ENCODE data around the gene NOVA1. TPM values are rescaled to one million over a fixed set of nuclear protein-coding genes. Genes with fewer than 3 reads are reported as not detected.

The NOVA1 gene
- total and polyA plus RNA-seq, 9 donors: 7.9 to 19.1 (median 12.2) TPM

DNA sequence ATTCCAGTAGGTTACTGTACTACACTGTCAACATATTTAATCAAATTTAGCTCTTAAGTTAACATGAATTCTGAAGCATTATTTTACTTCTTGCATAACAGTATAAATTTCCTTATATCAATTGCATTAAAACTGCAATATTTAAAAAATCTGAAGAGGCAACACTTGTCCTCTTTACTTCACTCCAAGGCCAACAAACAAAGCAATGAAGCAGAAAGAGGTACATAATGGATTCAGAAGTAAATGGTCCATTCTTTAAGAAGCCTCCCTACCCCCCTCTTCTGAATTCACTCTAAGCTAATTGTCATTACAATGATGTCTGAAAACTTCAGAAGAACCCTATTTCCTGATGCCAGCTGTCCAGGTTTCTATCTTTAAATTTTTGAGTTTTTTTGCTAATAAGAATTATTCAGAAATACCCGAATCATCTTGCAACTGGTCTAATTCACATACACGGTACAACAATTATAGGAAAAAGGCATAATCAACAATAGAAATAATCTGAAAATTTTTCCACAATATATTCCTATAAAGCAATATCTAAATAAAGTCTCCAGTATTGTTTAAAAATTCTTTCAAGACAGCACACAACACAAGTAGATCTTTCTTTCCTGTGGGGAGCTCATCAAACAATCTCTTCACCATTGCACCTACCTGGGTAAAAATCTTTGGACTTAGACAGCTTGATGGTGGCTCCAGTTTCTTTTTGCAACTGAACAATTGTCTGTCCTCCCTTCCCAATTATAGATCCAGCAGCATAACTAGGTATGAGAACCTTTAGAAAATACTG, 2.9 kb downstream of the NOVA1 start:
- H3K4me1 ChIP-seq (ENCODE audit: control insufficient read depth, insufficient read depth, low read length): no peaks in the 10 kb centered on the region
- H3K27ac ChIP-seq (ENCODE audit: low read length): no peak overlapping the region
- no peaks in the 10 kb centered on the region for H3K36me3 ChIP-seq (ENCODE audit: control insufficient read depth, insufficient read depth, low read length)
- no peaks in the 10 kb centered on the region for H3K27me3 ChIP-seq (ENCODE audit: control insufficient read depth, insufficient read depth, low read length)
- peak; percentile 27 for DNase-seq
- WGBS (ENCODE audit: insufficient coverage): no CpG with 5 or more reads among the region's 2 CpGs
- peak overlapping the region; percentile 21 for H3K4me3 ChIP-seq (ENCODE audit: low read length)
- no peaks in the 10 kb centered on the region for H3K9me3 ChIP-seq (replicated peaks; ENCODE audit: control insufficient read depth, low read depth, low read length)

DNA sequence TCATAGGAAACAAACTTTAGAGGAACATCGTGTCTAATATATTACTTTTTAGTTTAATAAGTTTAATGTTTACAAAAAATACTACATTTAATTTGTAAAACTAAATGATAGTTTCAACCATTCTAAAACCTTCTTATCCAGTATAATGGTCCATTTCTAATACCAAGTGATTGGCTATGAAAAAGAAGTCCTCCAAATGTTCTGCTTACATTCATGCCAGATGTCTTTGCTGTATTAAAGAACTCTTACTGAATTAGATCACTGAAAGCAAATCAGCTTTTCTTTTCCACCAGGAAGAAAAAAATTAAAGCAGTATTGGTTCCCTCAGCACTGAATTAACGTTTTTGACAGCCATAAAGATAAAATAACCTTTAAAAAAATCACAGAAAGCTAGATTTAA, 3.7 kb downstream of the NOVA1 start:
- Histone ChIP-seq H3K9me3 (replicated peaks; ENCODE audit: control insufficient read depth, low read depth, low read length) (no peaks in the 10 kb centered on the region), H3K4me1 (ENCODE audit: control insufficient read depth, insufficient read depth, low read length) (no peaks in the 10 kb centered on the region), H3K27ac (ENCODE audit: low read length) (no peak overlapping the region), H3K27me3 (ENCODE audit: control insufficient read depth, insufficient read depth, low read length) (no peaks in the 10 kb centered on the region), H3K36me3 (ENCODE audit: control insufficient read depth, insufficient read depth, low read length) (no peaks in the 10 kb centered on the region), H3K4me3 (ENCODE audit: low read length) (no peak overlapping the region)
- peak; percentile 77 for DNase-seq
- no CpG with 5 or more reads among the region's 2 CpGs for WGBS (ENCODE audit: insufficient coverage)

DNA sequence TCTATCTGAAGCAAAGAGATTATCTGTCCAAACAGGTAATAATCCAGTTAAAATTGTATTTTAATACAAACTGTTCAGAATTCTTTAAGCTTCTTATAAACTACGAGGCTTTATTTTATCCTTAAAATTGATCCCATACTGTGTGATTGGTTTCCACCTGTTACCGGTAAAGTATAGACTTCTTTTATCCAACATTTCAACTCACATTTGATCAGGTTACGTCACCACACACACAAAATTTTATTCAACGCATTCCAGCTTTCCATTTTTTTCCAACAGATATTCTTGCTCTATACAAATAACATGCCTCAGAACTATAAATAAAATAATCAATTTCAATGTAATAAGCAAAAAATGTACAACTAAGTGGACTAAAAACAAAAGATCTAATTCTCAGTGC, 4.5 kb downstream of the NOVA1 start:
- no peaks in the 10 kb centered on the region for H3K9me3 ChIP-seq (replicated peaks; ENCODE audit: control insufficient read depth, low read depth, low read length)
- no peaks in the 10 kb centered on the region for H3K27me3 ChIP-seq (ENCODE audit: control insufficient read depth, insufficient read depth, low read length)
- no peak overlapping the region for H3K4me3 ChIP-seq (ENCODE audit: low read length)
- no peak for DNase-seq
- no peak overlapping the region for H3K27ac ChIP-seq (ENCODE audit: low read length)
- no peaks in the 10 kb centered on the region for H3K36me3 ChIP-seq (ENCODE audit: control insufficient read depth, insufficient read depth, low read length)
- H3K4me1 ChIP-seq (ENCODE audit: control insufficient read depth, insufficient read depth, low read length): no peaks in the 10 kb centered on the region
- no CpG with 5 or more reads among the region's 4 CpGs for WGBS (ENCODE audit: insufficient coverage)

DNA sequence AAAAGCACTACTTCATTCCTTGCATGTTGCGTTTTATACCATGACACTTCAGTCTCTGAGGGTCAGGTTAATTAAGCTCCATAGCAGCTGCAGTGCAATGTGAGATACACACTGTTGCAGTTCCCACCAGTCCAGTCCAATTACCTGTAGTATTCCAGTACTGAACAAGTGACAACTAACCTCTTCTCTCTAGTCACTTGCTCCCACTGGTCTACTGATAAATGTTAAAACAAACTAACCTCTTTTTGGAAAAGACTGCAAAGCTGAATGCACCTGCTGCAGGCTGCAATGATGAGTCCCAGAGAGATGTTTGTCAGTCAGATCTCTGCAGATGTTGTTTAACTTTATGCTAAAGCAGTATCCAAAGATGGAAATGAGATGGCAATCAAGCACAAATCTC, 7.9 kb downstream of the NOVA1 start:
- no peaks in the 10 kb centered on the region for H3K4me1 ChIP-seq (ENCODE audit: control insufficient read depth, insufficient read depth, low read length)
- 54% methylated on average over 1 of the region's 1 CpG for WGBS (ENCODE audit: insufficient coverage)
- H3K9me3 ChIP-seq (replicated peaks; ENCODE audit: control insufficient read depth, low read depth, low read length): no peaks in the 10 kb centered on the region
- H3K4me3 ChIP-seq (ENCODE audit: low read length): no peak overlapping the region
- H3K27ac ChIP-seq (ENCODE audit: low read length): no peak overlapping the region
- H3K36me3 ChIP-seq (ENCODE audit: control insufficient read depth, insufficient read depth, low read length): no peaks in the 10 kb centered on the region
- H3K27me3 ChIP-seq (ENCODE audit: control insufficient read depth, insufficient read depth, low read length): no peaks in the 10 kb centered on the region
- DNase-seq: no peak

DNA sequence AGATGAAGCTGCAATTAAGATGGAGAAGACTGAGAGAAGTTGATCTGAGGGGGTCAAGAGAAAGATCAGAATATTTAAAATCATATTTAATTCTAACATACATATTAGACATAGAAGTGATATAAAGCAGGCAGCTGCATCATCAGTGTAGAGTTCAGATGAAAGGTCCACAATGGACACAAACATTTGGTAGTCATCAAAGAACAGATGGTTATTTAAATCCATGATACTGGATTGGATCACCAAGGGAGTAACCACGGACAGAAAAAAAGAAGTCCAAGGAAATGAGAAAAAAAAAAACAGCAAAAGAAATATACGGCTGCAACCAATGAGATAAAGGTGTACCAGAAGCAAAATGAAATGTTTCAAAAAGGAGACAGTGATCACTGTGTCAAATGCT, 20.1 kb downstream of the NOVA1 start:
- H3K27me3 ChIP-seq (ENCODE audit: control insufficient read depth, insufficient read depth, low read length): no peaks in the 10 kb centered on the region
- peak; percentile 46 for DNase-seq
- H3K9me3 ChIP-seq (replicated peaks; ENCODE audit: control insufficient read depth, low read depth, low read length): no peaks in the 10 kb centered on the region
- H3K4me3 ChIP-seq (ENCODE audit: low read length): no peak overlapping the region
- no peaks in the 10 kb centered on the region for H3K4me1 ChIP-seq (ENCODE audit: control insufficient read depth, insufficient read depth, low read length)
- no peak overlapping the region for H3K27ac ChIP-seq (ENCODE audit: low read length)
- WGBS (ENCODE audit: insufficient coverage): 75% methylated on average over 1 of the region's 2 CpGs
- H3K36me3 ChIP-seq (ENCODE audit: control insufficient read depth, insufficient read depth, low read length): no peaks in the 10 kb centered on the region

DNA sequence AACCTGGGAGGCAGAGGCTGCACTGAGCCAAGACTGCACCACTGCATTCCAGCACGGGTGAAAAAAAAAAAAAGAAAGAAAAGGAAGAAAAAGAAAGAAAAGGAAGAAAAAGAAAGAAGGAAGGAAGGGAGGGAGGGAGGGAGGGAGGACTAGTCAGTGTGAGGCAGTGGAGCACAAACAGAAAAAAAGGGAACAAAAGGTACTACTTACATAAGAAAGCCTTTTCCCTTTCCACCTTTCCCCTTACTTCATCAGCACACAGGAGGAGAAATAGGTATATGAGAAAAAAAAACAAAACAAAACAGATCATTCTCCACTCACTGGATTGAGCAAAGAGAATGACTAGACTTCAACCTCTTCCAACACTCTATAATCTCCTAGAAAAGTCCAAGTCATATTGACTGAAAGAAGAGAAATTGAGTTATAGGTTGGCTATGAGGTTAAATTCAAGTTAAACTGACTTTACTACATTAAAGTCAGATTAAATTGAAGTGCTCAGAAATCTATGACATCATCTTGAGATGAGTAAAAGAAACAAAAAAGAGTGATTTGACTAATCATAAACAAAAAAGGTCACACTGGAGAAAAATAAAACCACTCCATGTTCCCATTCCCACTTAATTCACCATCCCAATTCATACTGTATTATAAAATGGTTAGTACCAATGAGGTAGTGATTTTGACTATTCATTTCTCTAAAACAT, 43.6 kb downstream of the NOVA1 start:
- no peaks in the 10 kb centered on the region for H3K27me3 ChIP-seq (ENCODE audit: control insufficient read depth, insufficient read depth, low read length)
- DNase-seq: no peak
- no peaks in the 10 kb centered on the region for H3K9me3 ChIP-seq (replicated peaks; ENCODE audit: control insufficient read depth, low read depth, low read length)
- no CpG with 5 or more reads among the region's 1 CpG for WGBS (ENCODE audit: insufficient coverage)
- H3K36me3 ChIP-seq (ENCODE audit: control insufficient read depth, insufficient read depth, low read length): no peaks in the 10 kb centered on the region
- no peak overlapping the region for H3K4me3 ChIP-seq (ENCODE audit: low read length)
- H3K27ac ChIP-seq (ENCODE audit: low read length): no peak overlapping the region
- H3K4me1 ChIP-seq (ENCODE audit: control insufficient read depth, insufficient read depth, low read length): no peaks in the 10 kb centered on the region

DNA sequence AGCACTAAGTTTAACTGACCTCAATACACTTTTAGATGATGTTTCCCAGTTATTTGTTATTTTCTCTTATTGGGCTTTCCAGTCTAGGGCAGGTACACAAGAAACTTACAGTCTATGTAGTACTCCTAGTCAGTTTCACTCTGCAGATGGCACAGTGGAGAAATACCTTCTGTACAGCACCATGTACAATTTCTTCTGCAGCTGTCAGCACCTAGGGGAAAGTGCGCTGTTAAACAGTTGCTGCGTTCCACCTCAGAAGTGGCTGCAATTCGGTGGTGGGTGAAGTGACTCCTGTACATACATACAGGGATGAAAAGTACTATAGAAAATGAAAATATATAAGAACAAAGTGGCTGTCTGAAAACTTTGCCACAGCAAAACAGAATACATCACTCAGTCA, 48.3 kb downstream of the NOVA1 start:
- Histone ChIP-seq H3K4me3 (ENCODE audit: low read length) (no peak overlapping the region), H3K4me1 (ENCODE audit: control insufficient read depth, insufficient read depth, low read length) (no peaks in the 10 kb centered on the region), H3K36me3 (ENCODE audit: control insufficient read depth, insufficient read depth, low read length) (no peaks in the 10 kb centered on the region), H3K9me3 (replicated peaks; ENCODE audit: control insufficient read depth, low read depth, low read length) (no peaks in the 10 kb centered on the region), H3K27me3 (ENCODE audit: control insufficient read depth, insufficient read depth, low read length) (no peaks in the 10 kb centered on the region), H3K27ac (ENCODE audit: low read length) (no peak overlapping the region)
- no CpG with 5 or more reads among the region's 3 CpGs for WGBS (ENCODE audit: insufficient coverage)
- DNase-seq: no peak

DNA sequence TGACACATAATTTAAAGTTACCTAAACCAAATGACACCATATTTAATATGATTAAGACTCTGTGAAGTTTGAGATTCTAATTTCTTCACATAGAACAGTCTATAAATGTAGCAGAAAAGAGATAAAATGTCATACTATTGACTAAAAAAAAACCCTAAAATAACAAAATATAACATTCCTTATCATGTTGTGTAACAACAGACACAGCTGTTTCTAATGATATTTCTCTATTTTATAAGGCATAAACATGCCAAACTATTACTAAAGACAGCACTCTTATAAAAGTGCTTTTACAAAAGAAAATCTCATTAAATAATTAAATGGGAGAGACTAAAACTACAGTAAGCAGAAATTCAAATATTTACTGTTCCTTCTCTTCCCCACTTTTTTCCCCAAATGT, 49.4 kb downstream of the NOVA1 start:
- Histone ChIP-seq H3K9me3 (replicated peaks; ENCODE audit: control insufficient read depth, low read depth, low read length) (no peaks in the 10 kb centered on the region), H3K4me3 (ENCODE audit: low read length) (no peak overlapping the region), H3K4me1 (ENCODE audit: control insufficient read depth, insufficient read depth, low read length) (no peaks in the 10 kb centered on the region), H3K36me3 (ENCODE audit: control insufficient read depth, insufficient read depth, low read length) (no peaks in the 10 kb centered on the region), H3K27ac (ENCODE audit: low read length) (no peak overlapping the region), H3K27me3 (ENCODE audit: control insufficient read depth, insufficient read depth, low read length) (no peaks in the 10 kb centered on the region)
- DNase-seq: peak; percentile 21

DNA sequence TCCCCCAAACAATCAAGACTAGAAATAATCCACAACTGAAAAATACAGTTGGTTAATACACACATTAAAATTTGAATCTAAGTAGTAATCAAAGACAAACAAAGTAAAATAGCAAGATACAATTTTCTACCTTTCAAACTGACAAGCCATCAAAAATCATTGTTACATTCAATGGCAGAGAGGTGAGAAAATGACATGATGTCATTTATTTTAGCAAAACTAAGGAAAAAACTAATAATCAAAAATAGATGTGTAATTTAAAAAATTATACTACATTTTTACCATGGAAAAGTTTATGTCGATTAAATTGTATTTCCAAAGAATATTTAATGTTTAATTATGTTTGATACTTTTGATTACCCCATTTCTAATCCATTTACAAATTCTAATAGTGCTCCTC, 59.7 kb downstream of the NOVA1 start:
- no CpG with 5 or more reads among the region's 1 CpG for WGBS (ENCODE audit: insufficient coverage)
- Histone ChIP-seq H3K4me3 (ENCODE audit: low read length) (no peak overlapping the region), H3K27me3 (ENCODE audit: control insufficient read depth, insufficient read depth, low read length) (no peaks in the 10 kb centered on the region), H3K36me3 (ENCODE audit: control insufficient read depth, insufficient read depth, low read length) (no peaks in the 10 kb centered on the region), H3K9me3 (replicated peaks; ENCODE audit: control insufficient read depth, low read depth, low read length) (no peaks in the 10 kb centered on the region), H3K27ac (ENCODE audit: low read length) (no peak overlapping the region), H3K4me1 (ENCODE audit: control insufficient read depth, insufficient read depth, low read length) (no peaks in the 10 kb centered on the region)
- no peak for DNase-seq

DNA sequence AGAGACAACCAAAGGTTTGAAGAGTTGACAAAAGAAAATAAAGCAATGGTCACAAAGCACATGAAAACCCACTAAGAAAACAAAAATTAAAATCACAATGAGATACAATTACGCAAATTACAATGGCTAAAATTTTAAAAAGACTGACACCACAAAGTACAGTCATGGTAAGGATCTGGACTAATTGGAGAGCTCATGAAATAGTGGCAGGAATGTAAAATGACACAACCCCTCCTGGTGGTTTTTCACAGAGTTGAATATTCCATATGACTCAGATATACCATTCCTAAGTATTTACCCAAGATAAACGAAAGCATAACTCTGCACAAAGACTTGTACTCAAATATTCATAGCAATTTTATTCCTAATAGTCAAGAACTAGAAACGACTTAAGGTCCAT, 65.9 kb downstream of the NOVA1 start:
- Histone ChIP-seq H3K4me1 (ENCODE audit: control insufficient read depth, insufficient read depth, low read length) (peaks cover 9% of the 10 kb centered on the region), H3K27me3 (ENCODE audit: control insufficient read depth, insufficient read depth, low read length) (no peaks in the 10 kb centered on the region), H3K4me3 (ENCODE audit: low read length) (no peak overlapping the region), H3K36me3 (ENCODE audit: control insufficient read depth, insufficient read depth, low read length) (no peaks in the 10 kb centered on the region), H3K9me3 (replicated peaks; ENCODE audit: control insufficient read depth, low read depth, low read length) (no peaks in the 10 kb centered on the region), H3K27ac (ENCODE audit: low read length) (no peak overlapping the region)
- DNase-seq: no peak
- WGBS (ENCODE audit: insufficient coverage): no CpG with 5 or more reads among the region's 3 CpGs

Measured in muscle of leg (tissue), 11 donors.